GM18909 (cell line): ENCODE data around the gene CLIC6.

Experiments used
- ATAC-seq: cut with Tn5 transposase; IDR thresholded peaks from one replicate; pipeline ENCODE4 v1.9.1; 2021; ENCODE audit warnings: mild to moderate bottlenecking; ENCODE audit not compliant: unreplicated experiment, poor library complexity

CLIC6 gene

GRCh38 chr21:34690041-34690792 lies 21.4 kb downstream of the CLIC6 start:
- no peak for ATAC-seq

GRCh38 chr21:34690793-34691175 lies 22.0 kb downstream of the CLIC6 start:
- no peak for ATAC-seq

GRCh38 chr21:34691390-34692032 lies 22.7 kb downstream of the CLIC6 start:
- no peak for ATAC-seq

- no peak for ATAC-seq
Observed at GRCh38 chr21:34692458-34693020, 23.7 kb downstream of the CLIC6 start.

- no peak for ATAC-seq
Observed at GRCh38 chr21:34693192-34693810, 24.5 kb downstream of the CLIC6 start.

GRCh38 chr21:34695434-34695833 lies 26.6 kb downstream of the CLIC6 start:
- peak; percentile 84 for ATAC-seq

GRCh38 chr21:34696121-34696520 lies 27.3 kb downstream of the CLIC6 start:
- ATAC-seq: no peak

GRCh38 chr21:34697826-34698225 lies 29.0 kb downstream of the CLIC6 start:
- ATAC-seq: no peak

GRCh38 chr21:34698270-34699015 lies 29.6 kb downstream of the CLIC6 start:
- no peak for ATAC-seq

GRCh38 chr21:34700605-34701004 lies 31.8 kb downstream of the CLIC6 start:
- no peak for ATAC-seq

GRCh38 chr21:34701726-34702125 lies 32.9 kb downstream of the CLIC6 start:
- ATAC-seq: no peak

- no peak for ATAC-seq
Observed at GRCh38 chr21:34702341-34703170, 33.8 kb downstream of the CLIC6 start.

GRCh38 chr21:34703571-34703970 lies 34.8 kb downstream of the CLIC6 start:
- no peak for ATAC-seq

GRCh38 chr21:34704119-34704518 lies 35.3 kb downstream of the CLIC6 start:
- ATAC-seq: no peak

GRCh38 chr21:34705011-34705410 lies 36.2 kb downstream of the CLIC6 start:
- ATAC-seq: no peak

GRCh38 chr21:34706337-34706736 lies 37.5 kb downstream of the CLIC6 start:
- no peak for ATAC-seq

- peak; percentile 97 for ATAC-seq
Observed at GRCh38 chr21:34707876-34708325, 39.1 kb downstream of the CLIC6 start.

- ATAC-seq: no peak
Observed at GRCh38 chr21:34713621-34714020, 44.8 kb downstream of the CLIC6 start.

- no peak for ATAC-seq
Observed at GRCh38 chr21:34715518-34715917, 46.7 kb downstream of the CLIC6 start.
